NCI-H1930 (cell line): ENCODE results near the gene CLRN1.
"Not testable (repeated sequence)": the region's sequence is repeated elsewhere in the genome, so short reads cannot be mapped to it uniquely, and the experiment has no call there.

Source experiments
- DNase-seq, 2 experiments: peaks; one replicate each; lab custom pipeline; 2025; lab: John Stamatoyannopoulos, UW

Gene CLRN1, protein sequence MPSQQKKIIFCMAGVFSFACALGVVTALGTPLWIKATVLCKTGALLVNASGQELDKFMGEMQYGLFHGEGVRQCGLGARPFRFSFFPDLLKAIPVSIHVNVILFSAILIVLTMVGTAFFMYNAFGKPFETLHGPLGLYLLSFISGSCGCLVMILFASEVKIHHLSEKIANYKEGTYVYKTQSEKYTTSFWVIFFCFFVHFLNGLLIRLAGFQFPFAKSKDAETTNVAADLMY

DNA sequence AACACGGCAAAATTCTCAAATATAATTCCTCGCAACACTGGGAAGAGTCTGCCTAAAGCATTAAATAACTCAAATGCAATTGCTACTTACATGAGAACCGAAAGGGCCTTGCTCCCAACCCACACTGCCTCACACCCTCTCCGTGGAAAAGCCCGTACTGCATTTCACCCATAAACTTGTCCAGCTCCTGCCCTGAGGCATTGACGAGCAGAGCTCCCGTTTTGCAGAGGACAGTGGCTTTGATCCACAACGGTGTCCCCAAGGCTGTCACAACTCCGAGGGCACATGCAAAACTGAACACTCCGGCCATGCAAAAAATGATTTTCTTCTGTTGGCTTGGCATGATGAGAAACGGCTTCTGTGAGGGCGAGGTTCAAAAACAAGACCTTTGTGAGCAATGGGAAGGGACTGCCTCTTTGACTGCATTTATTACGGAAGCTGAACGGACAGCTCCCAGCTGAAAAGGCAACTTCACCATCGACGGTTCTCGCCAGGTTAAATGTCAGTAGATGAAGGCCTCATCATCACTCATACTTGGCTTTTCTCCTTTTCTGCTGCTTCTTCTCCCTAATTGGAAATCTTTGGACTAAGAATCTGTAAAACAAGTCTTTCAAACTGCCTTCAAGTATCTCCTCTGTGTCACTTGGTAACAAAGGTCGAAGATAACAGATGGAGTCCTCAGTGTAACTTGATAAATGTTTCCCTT is at the start of gene CLRN1:
Gene CLRN1 (minus strand): TSS at position 362 of the 706 bp plus-strand sequence. CDS start 19 bp downstream, at position 343.
- DNase-seq = no peak

DNA sequence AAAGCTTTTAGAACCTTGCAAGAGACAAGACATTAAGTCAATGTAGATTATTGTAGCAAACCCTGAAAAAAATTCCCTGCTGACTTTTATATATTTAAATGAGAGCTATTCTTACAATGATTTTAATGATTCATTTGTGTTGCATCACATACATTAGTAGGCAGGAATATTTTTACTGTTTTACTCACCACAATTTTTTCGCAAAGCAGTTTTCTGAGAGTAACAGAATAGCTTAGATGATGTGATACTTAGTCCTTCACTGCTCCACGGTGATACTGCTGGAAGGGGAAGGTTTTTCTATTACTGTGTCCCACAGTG is 43.9 kb upstream of the CLRN1 start:
- no peak for DNase-seq

DNA sequence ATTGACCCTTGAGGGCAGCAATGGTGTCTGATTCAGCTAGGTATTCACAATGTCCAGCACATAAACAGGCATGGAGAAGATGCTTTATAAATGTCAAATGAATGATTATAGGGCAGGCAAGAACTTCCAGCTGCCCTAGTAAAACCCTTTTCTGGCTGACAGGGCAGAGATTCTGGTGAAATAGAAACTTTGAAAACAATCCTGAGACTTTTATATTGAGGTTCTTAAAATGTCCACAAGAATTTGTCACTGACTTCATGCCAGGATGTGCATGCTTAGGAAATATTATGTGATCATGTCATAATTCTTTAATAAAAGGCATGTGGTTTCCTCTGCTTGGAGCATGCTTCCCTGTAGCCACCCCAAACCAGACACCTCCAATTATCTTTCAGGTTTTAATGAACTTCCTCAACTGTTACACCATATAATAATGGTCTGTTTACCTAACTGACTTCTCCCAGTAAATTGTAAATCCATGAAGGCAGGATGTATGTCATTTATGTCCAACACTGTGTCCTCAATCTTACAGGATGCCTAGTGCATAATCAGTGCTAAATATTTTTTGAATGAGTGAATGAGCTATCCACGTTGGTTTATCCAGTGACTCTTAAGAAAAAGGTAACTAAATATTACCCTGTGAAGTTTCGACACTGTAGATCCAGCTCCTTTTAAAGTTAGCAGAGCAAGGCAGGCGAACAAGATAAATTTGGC is 43.4 kb upstream of the CLRN1 start:
- DNase-seq = no peak

- DNase-seq = no peak
Measured at GRCh38 chr3:151015181-151015580, 42.7 kb upstream of the CLRN1 start.

GRCh38 chr3:151014501-151015018 is 42.0 kb upstream of the CLRN1 start:
- no peak for DNase-seq

- no peak for DNase-seq
Measured at GRCh38 chr3:151012753-151013152, 40.2 kb upstream of the CLRN1 start.

DNA sequence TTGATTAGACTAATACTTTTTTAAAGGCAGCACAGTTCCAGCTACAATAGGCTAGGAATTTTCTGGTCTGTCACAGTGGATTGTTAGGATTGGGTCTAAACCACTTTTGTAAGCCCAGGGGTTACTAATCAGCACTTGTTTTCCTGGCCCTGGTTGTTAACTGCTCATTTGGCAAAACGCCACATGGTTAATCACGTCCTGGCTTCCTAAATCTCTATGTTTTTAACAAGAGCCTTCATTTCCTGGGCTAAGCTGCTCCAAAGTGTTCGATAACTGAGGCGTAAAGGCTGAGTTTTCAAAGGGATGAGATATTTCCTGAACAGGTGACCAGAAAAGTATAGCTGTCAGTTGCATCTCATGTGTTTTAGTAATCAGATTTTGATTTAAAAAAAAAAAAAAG is 38.9 kb upstream of the CLRN1 start:
- no peak for DNase-seq

DNA sequence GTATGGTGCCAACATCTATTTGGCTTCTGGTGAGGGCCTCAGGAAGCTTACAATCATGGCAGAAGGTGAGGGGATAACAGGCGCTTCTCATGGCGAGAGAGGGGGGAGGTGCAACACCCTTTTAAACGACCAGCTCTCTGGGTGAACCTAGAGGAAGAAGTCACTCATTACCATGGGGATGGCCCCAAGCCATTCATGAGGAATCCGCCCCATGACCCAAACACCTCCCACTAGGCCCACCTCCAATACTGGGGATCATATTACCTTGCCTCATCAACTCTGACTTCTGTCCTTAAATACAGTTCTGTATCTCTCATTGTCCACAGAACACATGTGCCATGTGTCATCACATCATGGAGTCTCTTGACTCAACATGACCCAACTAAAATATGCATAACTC is 37.5 kb upstream of the CLRN1 start:
- DNase-seq = no peak

DNA sequence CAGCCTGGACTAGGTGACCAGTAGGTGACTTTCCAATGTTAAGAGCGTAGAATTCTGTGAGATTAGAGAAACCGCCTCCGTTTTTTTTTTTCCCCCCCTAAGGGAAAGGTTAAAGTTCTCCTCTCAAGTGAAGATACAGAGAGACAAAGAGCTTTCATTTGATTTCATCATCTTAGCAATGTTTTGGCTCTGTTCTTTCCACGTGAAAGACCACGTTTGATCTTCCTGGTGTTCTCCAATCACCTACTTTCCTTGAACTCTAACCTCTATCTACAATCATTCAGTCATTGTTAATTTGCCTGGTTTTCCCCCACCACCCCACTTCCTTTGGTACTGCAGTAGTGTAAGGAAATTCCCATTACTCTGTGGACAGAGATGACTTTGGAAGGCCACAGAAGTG is 36.9 kb upstream of the CLRN1 start:
- DNase-seq = no peak

DNA sequence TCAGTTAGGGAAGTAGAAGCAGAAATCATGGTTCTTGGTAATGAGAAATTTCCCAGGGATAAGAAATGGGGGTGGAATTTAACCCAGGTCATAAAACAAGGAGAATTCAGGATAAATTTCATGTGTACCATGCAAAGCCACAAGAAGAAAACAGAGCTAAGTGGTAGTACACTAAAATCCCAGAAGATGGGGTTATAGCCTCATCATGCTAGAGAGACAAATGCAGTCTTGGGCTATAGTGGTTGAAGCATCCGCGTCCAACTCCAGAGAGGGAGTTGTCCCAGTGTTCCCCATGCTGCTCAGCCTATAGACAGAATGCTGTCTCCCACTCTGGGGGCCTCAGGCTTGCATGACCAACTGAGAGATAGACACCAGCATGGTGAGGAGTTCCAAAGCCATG is 36.2 kb upstream of the CLRN1 start:
- DNase-seq = no peak

DNA sequence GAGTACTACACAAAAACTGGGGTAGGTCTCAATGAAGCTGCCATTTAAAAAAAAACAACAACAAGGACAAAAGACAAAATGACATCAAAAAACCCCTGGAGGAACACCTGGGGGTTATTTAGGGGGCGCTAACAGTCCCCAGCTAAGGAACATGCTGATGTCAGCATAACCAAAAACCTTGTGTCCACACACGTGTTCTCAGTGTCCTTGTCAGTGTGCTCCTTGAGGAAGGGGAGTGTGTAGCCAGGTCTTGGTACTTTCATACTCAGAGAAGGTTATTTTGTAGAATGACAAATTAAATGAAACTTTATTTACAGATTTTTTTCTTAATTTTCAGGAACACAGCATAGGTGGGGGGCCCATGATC is 31.2 kb upstream of the CLRN1 start:
- DNase-seq = no peak

GRCh38 chr3:151003029-151003767 is 30.7 kb upstream of the CLRN1 start:
- no peak for DNase-seq

DNA sequence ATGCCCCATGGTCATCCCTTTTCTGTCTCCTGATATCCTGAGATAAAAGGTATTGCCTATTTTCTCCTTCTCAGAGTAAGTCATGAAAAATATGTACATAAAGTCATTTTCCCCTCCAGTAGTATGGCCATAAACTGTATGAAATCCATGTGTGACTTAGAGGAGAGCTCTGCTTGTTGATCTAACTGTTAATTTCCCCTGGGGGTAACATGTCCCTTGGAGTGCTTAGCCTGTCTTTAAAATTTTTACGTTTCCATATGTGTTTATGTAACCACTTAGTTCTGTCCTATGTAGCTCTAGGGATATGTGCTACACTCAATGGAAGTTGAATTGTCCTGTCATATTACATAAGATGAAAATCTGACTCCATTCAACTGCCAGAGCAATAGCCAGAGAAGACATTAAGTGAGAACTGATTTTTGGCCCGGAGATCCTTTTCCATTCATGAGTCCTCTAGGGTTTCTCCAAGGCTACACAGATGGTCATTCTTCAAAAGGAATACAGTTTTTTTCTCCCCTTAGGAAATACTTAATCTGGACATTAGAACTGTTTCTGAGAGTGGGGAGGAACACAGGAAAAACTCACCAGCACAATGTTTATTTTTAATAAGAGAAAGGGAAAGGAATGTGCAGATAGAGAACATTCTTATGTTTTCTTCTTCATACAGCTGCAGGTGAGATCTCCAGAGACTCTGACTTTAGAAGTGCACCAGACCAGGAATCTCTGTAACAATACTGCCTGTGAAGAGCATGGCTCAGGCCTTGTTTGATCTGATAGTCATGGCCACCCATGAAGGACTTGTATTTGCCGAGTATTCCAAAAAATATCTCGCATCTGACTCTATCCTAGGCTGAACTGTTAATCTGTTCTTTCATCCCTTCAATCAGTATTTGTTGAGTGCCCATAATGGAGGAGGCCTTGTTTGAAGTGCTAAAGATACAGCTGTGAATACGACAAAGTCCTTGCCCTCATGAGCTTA is 29.8 kb upstream of the CLRN1 start:
- DNase-seq = no peak

GRCh38 chr3:150998996-150999395 is 26.5 kb upstream of the CLRN1 start:
- DNase-seq = no peak

GRCh38 chr3:150996731-150997130 is 24.2 kb upstream of the CLRN1 start:
- no peak for DNase-seq

DNA sequence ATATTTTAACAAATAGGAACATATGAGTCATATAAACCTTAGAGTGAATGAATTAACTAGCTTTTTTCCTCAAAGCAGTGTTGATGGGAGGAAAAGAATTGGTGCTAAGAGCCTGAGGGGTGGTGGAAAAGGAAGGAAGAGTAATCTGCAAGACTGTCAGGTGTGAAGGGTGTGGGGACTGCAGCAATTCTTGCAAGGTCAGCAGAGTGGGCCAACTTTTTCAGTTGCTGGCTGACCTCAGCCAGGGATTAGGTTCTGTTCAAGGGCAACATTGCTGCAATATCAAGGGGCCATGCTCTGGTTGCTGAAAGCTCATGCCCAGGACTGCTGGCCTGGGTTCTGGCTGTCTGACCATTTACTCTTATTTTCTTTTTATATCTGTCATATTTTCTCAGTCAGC is 23.0 kb upstream of the CLRN1 start:
- DNase-seq = no peak

- DNase-seq = no peak
Measured at GRCh38 chr3:150989208-150989607, 16.7 kb upstream of the CLRN1 start.

DNA sequence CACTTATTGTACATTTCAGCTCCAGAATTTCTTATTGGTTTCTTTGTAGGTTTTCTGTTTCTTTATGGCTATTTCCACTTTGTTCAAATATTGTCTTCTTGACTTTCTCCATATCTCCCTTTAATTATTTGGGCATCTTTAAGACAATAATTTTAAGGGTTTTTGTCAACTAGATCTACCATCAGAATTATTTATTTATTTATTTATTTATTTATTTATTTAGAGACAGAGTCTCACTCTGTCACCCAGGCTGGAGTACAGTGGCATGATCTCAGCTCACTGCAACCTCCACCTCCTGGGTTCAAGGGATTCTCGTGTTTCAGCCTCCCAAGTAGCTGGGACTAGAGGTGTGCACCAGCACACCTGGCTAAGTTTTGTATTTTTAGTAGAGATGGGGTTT is 15.9 kb upstream of the CLRN1 start:
- not testable (repeated sequence) for DNase-seq

DNA sequence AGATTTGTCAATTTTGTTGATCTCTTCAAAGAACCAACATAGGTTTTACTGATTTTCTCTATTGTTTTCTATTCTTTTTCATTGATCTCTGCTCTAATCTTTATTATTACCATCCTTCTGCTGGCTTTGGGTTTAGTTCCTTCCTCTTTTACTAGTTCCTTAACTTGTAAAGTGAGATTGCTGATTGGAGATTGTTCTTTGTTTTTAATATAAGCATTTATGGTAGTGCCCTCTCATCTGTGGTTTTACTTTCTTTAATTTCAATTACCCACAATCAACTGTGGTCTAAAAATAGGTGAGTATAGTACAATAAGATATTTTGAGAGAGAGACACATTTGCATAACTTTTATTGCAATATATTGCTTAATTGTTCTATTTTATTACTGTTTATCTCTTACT is 13.2 kb upstream of the CLRN1 start:
- DNase-seq = no peak

GRCh38 chr3:150984066-150984465 is 11.5 kb upstream of the CLRN1 start:
- no peak for DNase-seq

DNA sequence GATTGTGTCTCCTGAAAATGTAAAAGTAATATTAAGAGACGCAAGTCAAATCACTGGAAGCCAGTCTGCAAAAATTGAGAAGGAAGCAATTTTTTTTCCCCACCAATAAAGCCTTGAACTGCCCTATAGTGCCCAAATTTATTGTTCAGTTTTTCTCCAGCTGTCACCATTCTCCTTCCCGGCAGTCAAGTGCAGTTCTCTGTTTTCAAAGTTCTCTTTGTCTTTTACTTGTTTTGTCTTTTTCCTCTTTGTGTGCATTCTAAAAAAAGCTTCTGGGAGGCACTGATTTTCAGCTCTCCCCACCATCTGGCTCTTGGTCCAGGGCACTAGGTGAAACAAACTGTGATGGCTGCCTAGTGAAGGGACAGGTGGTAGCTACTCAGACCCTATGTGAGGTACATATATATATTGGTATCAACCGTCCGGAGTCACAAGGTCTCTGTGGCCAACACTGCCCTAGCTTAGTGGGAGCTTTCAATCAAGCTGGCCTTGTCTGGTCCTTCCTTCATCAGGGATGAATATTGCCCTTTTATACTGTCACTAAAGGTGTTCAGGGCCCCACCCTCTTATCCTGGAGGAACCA is 6.1 kb upstream of the CLRN1 start:
- DNase-seq = no peak
